B cell (primary cell): Measurements from ENCODE around the gene ZNF622. TPM values are rescaled to one million over a fixed set of nuclear protein-coding genes. Genes with fewer than 3 reads are reported as not detected.

ENCODE experiments used
- ATAC-seq: fragments of 200-7000 bp; cut with Tn5 transposase; one replicate; pipeline ENCODE4 v1.10.0; 2021; ENCODE audit warnings: low read depth, mild to moderate bottlenecking, moderate number of reproducible peaks, moderate library complexity
- CTCF ChIA-PET: fragments of 350-600 bp; sonication (Branson Sonifier 250); formaldehyde crosslinking; loops from one replicate; lab custom pipeline; 2021; ENCODE audit warnings: antibody characterized with exemption, inconsistent platforms; lab: Charles Lee
- POLR2A ChIA-PET: fragments of 350-600 bp; sonication (Branson Sonifier 250); formaldehyde crosslinking; loops from one replicate; lab custom pipeline; 2021; ENCODE audit warnings: antibody characterized with exemption; lab: Charles Lee
- DNase-seq: peaks from one replicate; pipeline ENCODE4 v3.0.0; 2013
- H2AFZ ChIP-seq: 2 replicates; pipeline ENCODE4 v1.6.1; 2012; ENCODE audit warnings: mild to moderate bottlenecking, low read depth, low read length; ENCODE audit not compliant: insufficient read depth, poor library complexity, severe bottlenecking
- H3K27ac ChIP-seq, 2 donors: 1 replicate in 1 of 2; 2 replicates in 1 of 2; pipeline ENCODE4 v1.5.1; 2012 to 2013; ENCODE audit warnings: low read length in 2 of 2, mild to moderate bottlenecking in 2 of 2, moderate library complexity in 1 of 2
- H3K27me3 ChIP-seq, 4 experiments: fragments of 200-600 bp in 1 of 4; sonication (generic) in 1 of 4; replicated peaks in 1 of 4; 1 replicate in 2 of 4; 2 replicates in 2 of 4; pipeline versions ENCODE4 v1.6.1 to v1.7.0; 2013 to 2016; ENCODE audit warnings: low read length in 3 of 4, mild to moderate bottlenecking in 2 of 4, mixed read lengths in 1 of 4, moderate library complexity in 1 of 4; ENCODE audit not compliant: insufficient read depth in 4 of 4, control insufficient read depth in 3 of 4; ENCODE audit errors: control extremely low read depth in 1 of 4
- H3K36me3 ChIP-seq, 2 experiments: replicated peaks in 1 of 2; 1 replicate in 1 of 2; 2 replicates in 1 of 2; pipeline versions ENCODE4 v1.6.1 to v1.7.1; 2013; ENCODE audit warnings: low read length in 1 of 2; ENCODE audit not compliant: insufficient read depth in 2 of 2, control insufficient read depth in 1 of 2; ENCODE audit errors: control extremely low read depth in 1 of 2, extremely low read depth in 1 of 2
- H3K4me1 ChIP-seq, 2 donors: fragments of 200-600 bp in 1 of 2; sonication (generic) in 1 of 2; 1 replicate in 1 of 2; 2 replicates in 1 of 2; pipeline versions ENCODE4 v1.5.1 to v1.6.1; 2013 to 2017; ENCODE audit warnings: low read length in 2 of 2; ENCODE audit not compliant: control insufficient read depth in 2 of 2, insufficient read depth in 2 of 2
- H3K4me2 ChIP-seq: replicated peaks from 2 replicates; pipeline ENCODE3; 2012; ENCODE audit warnings: mild to moderate bottlenecking, low read depth, low read length; ENCODE audit not compliant: poor library complexity, severe bottlenecking
- H3K4me3 ChIP-seq, 5 experiments: fragments of 200-600 bp in 1 of 5; sonication (generic) in 1 of 5; 1 replicate in 3 of 5; 2 replicates in 2 of 5; pipeline versions ENCODE4 v1.5.1 to v1.7.0; 2011 to 2016; ENCODE audit warnings: low read length in 4 of 5, mild to moderate bottlenecking in 4 of 5, low read depth in 2 of 5, control low read depth in 1 of 5, moderate library complexity in 1 of 5; ENCODE audit not compliant: insufficient read depth in 1 of 5; ENCODE audit errors: control extremely low read depth in 1 of 5, extremely low read depth in 1 of 5
- H3K79me2 ChIP-seq: fragments of 200-600 bp; sonication (generic); one replicate; pipeline ENCODE4 v1.6.0; 2016; ENCODE audit warnings: low read length; ENCODE audit not compliant: control insufficient read depth, insufficient read depth
- H3K9ac ChIP-seq: fragments of 200-600 bp; sonication (generic); 2 replicates; pipeline ENCODE4 v1.6.1; 2017; ENCODE audit warnings: mild to moderate bottlenecking, low read length, moderate library complexity
- H3K9me3 ChIP-seq, 3 donors: one replicate each; pipeline versions ENCODE4 v1.6.1 to v1.7.1; 2013; ENCODE audit warnings: low read length in 2 of 3; ENCODE audit not compliant: control insufficient read depth in 2 of 3, insufficient read depth in 1 of 3; ENCODE audit errors: control extremely low read depth in 1 of 3
- H4K20me1 ChIP-seq: 2 replicates; pipeline ENCODE4 v1.6.0; 2012; ENCODE audit warnings: mild to moderate bottlenecking, low read length; ENCODE audit not compliant: insufficient read depth, control insufficient read depth, poor library complexity, severe bottlenecking
- H3K27ac Mint-ChIP-seq: one replicate; pipeline ENCODE4 v1.8.0; 2021; ENCODE audit warnings: mixed read lengths
- H3K27me3 Mint-ChIP-seq: one replicate; pipeline ENCODE4 v1.8.0; 2021; ENCODE audit warnings: mixed read lengths
- H3K4me1 Mint-ChIP-seq: one replicate; pipeline ENCODE4 v1.8.0; 2021; ENCODE audit warnings: mixed read lengths
- H3K4me3 Mint-ChIP-seq: one replicate; pipeline ENCODE4 v1.8.0; 2021; ENCODE audit warnings: mixed read lengths
- H3K9me3 Mint-ChIP-seq: one replicate; pipeline ENCODE4 v1.8.0; 2022; ENCODE audit warnings: mixed read lengths; ENCODE audit not compliant: insufficient read depth
- EZH2 ChIP-seq: IDR thresholded peaks from 2 replicates; pipeline ENCODE4 v1.6.1; 2012; ENCODE audit warnings: borderline replicate concordance, low read depth, mild to moderate bottlenecking, moderate library complexity, low read length; ENCODE audit not compliant: insufficient read depth, poor library complexity, severe bottlenecking
- WGBS: methylation state at CpG from one replicate; pipeline ENCODE4 v1.1.5; 2013; ENCODE audit warnings: missing lambda C conversion rate; ENCODE audit not compliant: insufficient coverage; 5-methylcytosine and 5-hydroxymethylcytosine counted together
- intact Hi-C: fragments of 100-400 bp; cut with micrococcal nuclease; formaldehyde crosslinking; loops from one replicate; pipeline ENCODE4 v1.10.0; 2022
- polyA plus RNA-seq: library from polyadenylated mRNA; depleted of rRNA; stranded (reverse); fragments of >200 nt; gene quantifications from 2 replicates; pipeline ENCODE4 v1.2.3, GENCODE V29; 2012
- total RNA-seq, 2 donors: library from RNA; stranded (reverse); fragments of 120-200 nt in 1 of 2; gene quantifications; 1 replicate in 1 of 2; 2 replicates in 1 of 2; pipeline versions ENCODE4 v1.2.3 to v1.2.4, GENCODE V29; 2013 to 2022
- TF ChIP-seq, protein P1 (sequence below): fragments of 200-600 bp; IDR thresholded peaks from one replicate; pipeline ENCODE4 v1.8.0; 2022; ENCODE audit warnings: antibody characterized with exemption, mild to moderate bottlenecking

ZNF622 gene
- total and polyA plus RNA-seq, 2 donors (not counting 1 experiment from before 2014, with no cell fraction given) = 7.5 to 37.1 TPM

DNA sequence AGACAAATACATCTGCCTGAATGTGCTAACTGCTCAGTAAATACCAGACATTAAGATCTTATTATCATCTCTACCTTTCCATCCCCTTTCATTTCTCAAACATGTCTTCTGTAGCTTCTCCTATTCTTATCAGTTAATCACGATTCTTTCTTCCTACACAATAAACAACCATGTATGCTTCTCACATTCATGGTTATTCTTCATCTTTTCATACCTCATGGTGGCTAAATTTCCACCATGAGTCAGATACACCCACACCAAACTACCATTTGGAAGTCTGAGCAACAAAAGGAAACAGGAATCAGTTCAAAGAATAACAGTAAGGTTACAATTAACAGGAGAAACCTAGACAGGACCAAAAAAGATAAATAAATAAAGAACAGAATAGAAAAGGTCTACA is 7.7 kb downstream of the ZNF622 start:
- no peak overlapping the region for H3K4me3 ChIP-seq
- Mint-ChIP-seq H3K27me3 (no peaks in the 10 kb centered on the region), H3K4me3 (no peak overlapping the region), H3K27ac (no peak overlapping the region), H3K4me1 (peaks cover 63% of the 10 kb centered on the region), H3K9me3 (no peaks in the 10 kb centered on the region)
- no peak overlapping the region for H2AFZ ChIP-seq
- DNase-seq = no peak
- peaks cover 16 to 17% of the 10 kb centered on the region in 2 donors for H3K4me1 ChIP-seq
- H3K9me3 ChIP-seq = no peaks in the 10 kb centered on the region
- 85% methylated on average over 1 of the region's 1 CpG for WGBS
- peaks cover 57% of the 10 kb centered on the region for H3K79me2 ChIP-seq
- no peak overlapping the region for H3K4me2 ChIP-seq
- H3K9ac ChIP-seq = no peak overlapping the region
- ChIA-PET CTCF (interaction anchor here (0.7 to 3.1 kb wide), 7 partner anchors 11 to 209 kb away, joined by 3 to 11 read pairs (median 4); no protein-coding TSS in a partner anchor), POLR2A (no interaction called here)
- no peaks in the 10 kb centered on the region for H3K27me3 ChIP-seq
- no peak for ATAC-seq
- no peak overlapping the region for H3K27ac ChIP-seq
- intact Hi-C loops = loop anchor here (5.0 kb wide), 1 partner anchor 1351 kb away; no protein-coding TSS in a partner anchor
- H4K20me1 ChIP-seq = peaks cover 63% of the 10 kb centered on the region
- peaks cover 11 to 76% of the 10 kb centered on the region in 2 experiments for H3K36me3 ChIP-seq
- TF ChIP-seq EZH2 = no peak
- TF ChIP-seq, protein P1, sequence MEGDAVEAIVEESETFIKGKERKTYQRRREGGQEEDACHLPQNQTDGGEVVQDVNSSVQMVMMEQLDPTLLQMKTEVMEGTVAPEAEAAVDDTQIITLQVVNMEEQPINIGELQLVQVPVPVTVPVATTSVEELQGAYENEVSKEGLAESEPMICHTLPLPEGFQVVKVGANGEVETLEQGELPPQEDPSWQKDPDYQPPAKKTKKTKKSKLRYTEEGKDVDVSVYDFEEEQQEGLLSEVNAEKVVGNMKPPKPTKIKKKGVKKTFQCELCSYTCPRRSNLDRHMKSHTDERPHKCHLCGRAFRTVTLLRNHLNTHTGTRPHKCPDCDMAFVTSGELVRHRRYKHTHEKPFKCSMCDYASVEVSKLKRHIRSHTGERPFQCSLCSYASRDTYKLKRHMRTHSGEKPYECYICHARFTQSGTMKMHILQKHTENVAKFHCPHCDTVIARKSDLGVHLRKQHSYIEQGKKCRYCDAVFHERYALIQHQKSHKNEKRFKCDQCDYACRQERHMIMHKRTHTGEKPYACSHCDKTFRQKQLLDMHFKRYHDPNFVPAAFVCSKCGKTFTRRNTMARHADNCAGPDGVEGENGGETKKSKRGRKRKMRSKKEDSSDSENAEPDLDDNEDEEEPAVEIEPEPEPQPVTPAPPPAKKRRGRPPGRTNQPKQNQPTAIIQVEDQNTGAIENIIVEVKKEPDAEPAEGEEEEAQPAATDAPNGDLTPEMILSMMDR = no peak

DNA sequence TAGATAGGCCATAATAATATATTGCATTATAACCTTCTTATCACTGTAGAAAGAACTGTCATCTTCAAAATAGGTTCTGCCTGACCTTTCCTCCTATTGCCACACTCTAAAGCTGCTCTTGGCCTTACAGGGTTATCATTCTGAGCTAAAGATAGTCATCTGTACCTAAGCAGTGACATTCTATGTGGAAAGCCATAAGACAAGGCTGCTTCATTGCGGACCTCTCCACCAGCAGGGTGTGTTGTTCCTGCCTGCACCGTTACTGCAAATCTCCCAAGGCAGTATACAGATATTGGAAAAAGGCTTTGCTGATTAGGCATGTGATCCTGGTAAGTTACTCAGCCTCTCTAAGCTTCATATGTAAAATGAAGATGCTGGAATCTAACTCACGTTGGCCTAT is 8.1 kb downstream of the ZNF622 start:
- Histone ChIP-seq H3K4me3 (no peak overlapping the region), H2AFZ (no peak overlapping the region), H3K27me3 (no peaks in the 10 kb centered on the region), H3K79me2 (peaks cover 53% of the 10 kb centered on the region), H3K9ac (no peak overlapping the region), H3K9me3 (no peaks in the 10 kb centered on the region), H3K27ac (peak overlapping the region in 1 of 2 donors; percentile 57), H3K4me1 (peaks cover 16 to 17% of the 10 kb centered on the region in 2 donors), H3K4me2 (no peak overlapping the region), H3K36me3 (peaks cover 14 to 76% of the 10 kb centered on the region in 2 experiments), H4K20me1 (peaks cover 63% of the 10 kb centered on the region)
- ChIA-PET POLR2A (no interaction called here), CTCF (interaction anchor here (0.7 to 3.1 kb wide), 6 partner anchors 27 to 1351 kb away, joined by 3 to 12 read pairs (median 6); no protein-coding TSS in a partner anchor)
- H3K4me3 Mint-ChIP-seq = no peak overlapping the region
- no peak overlapping the region for H3K27ac Mint-ChIP-seq
- WGBS = no CpG with 5 or more reads among the region's 3 CpGs
- intact Hi-C loops = loop anchor here (5.0 kb wide), 1 partner anchor 1350 kb away; no protein-coding TSS in a partner anchor
- DNase-seq (no peak), ATAC-seq (no peak)
- H3K9me3 Mint-ChIP-seq = no peaks in the 10 kb centered on the region
- no peaks in the 10 kb centered on the region for H3K27me3 Mint-ChIP-seq
- peaks cover 60% of the 10 kb centered on the region for H3K4me1 Mint-ChIP-seq
- TF ChIP-seq, protein P1 = no peak
- TF ChIP-seq EZH2 = no peak
